Cardiac muscle cell (in vitro differentiated cells and primary cell): ENCODE data around the gene ZSCAN21. TPM values are rescaled to one million over a fixed set of nuclear protein-coding genes. Genes with fewer than 3 reads are reported as not detected.

ENCODE experiments used
- DNase-seq, 2 donors: peaks; one replicate each; pipeline versions ENCODE4 v3.0.0 to v3.0.0-alpha.2; 2010 to 2017; ENCODE audit warnings: low read depth in 1 of 2, low spot score in 1 of 2
- H3K27ac ChIP-seq: fragments of 200-600 bp; sonication (generic); 2 replicates; pipeline ENCODE4 v1.5.1; 2016
- H3K27me3 ChIP-seq: fragments of 200-600 bp; sonication (generic); 2 replicates; pipeline ENCODE4 v1.6.0; 2016; ENCODE audit warnings: control low read depth
- H3K36me3 ChIP-seq: fragments of 200-600 bp; sonication (generic); 2 replicates; pipeline ENCODE4 v1.5.1; 2016; ENCODE audit warnings: control low read depth
- H3K4me1 ChIP-seq: fragments of 200-600 bp; sonication (generic); 2 replicates; pipeline ENCODE4 v1.8.1; 2017; ENCODE audit warnings: low read depth, mild to moderate bottlenecking, mixed run types
- H3K4me3 ChIP-seq: fragments of 200-600 bp; sonication (generic); 2 replicates; pipeline ENCODE4 v1.5.1; 2016; ENCODE audit warnings: mild to moderate bottlenecking
- H3K9me3 ChIP-seq: fragments of 200-600 bp; sonication (generic); 2 replicates; pipeline ENCODE4 v1.5.1; 2017; ENCODE audit warnings: low read depth, mild to moderate bottlenecking, control low read depth
- CTCF ChIP-seq: IDR thresholded peaks from 2 replicates; pipeline ENCODE4 v1.5.1; 2012; ENCODE audit warnings: low read depth, mild to moderate bottlenecking, low read length
- polyA plus RNA-seq: library from polyadenylated mRNA; unstranded; fragments of >200 nt; fragmentation: Nextera tagmentation; extraction: Ambion mirVana; gene quantifications from 2 replicates; pipeline ENCODE4 v1.2.1, GENCODE V29; 2016
- total RNA-seq: library from RNA; depleted of rRNA; stranded (reverse); fragments of >200 nt; gene quantifications from 2 replicates; pipeline ENCODE4 v1.2.3, GENCODE V29; 2016

ZSCAN21 gene
- total and polyA plus RNA-seq, 2 experiments from 2014 or later: 11.3 to 23.3 TPM

DNA sequence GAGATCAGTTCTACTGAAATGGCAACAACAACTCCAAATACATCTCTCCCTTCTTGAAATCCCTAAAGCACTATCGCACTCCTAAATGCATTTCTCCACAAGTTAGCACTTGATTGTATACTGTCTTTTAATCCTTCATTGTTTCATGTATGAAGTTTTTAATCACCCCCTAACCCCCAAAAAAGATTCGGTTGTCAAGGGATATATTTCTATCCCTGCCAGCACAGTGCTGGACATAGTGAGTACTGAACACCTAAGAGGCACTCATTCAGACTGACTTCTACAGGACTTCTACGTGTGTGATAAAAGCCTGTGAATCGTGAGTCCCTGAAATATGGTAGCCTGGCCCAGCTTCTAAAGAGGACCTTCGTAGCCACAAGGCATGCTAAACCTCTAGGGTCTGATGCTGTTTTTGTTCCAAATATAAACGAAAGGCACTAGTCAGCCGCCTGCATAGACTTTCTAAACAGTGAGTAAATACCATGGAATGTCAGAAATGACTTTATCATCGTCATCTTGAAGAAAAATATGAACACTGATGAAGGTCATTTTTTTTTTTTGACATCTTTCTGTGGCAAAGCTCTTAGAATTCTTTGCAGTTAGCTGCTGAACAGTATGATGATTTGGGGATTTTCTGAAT is 14.6 kb upstream of the ZSCAN21 start:
- Histone ChIP-seq H3K9me3 (no peaks in the 10 kb centered on the region), H3K4me3 (no peak overlapping the region), H3K4me1 (no peaks in the 10 kb centered on the region), H3K27me3 (no peaks in the 10 kb centered on the region), H3K36me3 (peaks cover 62% of the 10 kb centered on the region), H3K27ac (no peak overlapping the region)
- DNase-seq: peak in 1 of 2 donors; percentile 85
- no peak for TF ChIP-seq CTCF

DNA sequence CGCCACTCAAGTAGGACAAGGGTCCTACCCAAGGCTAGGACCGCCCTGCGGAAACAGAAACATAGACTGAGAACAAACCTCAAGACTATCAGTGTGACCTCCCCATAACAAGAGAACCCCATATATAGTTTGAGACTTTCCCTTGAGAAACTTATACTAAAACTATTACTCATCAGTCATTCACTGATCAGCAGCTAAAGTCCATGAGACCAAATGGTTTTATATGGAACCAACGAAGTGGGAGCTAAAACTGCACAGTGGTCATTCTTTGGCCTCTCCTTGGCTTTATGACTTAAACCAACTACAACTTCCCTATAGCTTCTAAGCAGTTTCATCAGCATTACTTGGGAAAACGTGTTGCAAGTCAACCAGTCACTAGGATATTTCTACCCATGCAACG is 13.7 kb upstream of the ZSCAN21 start:
- no peaks in the 10 kb centered on the region for H3K4me1 ChIP-seq
- no peak overlapping the region for H3K4me3 ChIP-seq
- H3K36me3 ChIP-seq: peaks cover 53% of the 10 kb centered on the region

GRCh38 chr7:100038326-100038725 is 11.2 kb upstream of the ZSCAN21 start:
- no peaks in the 10 kb centered on the region for H3K9me3 ChIP-seq
- H3K36me3 ChIP-seq: peaks cover 43% of the 10 kb centered on the region
- no peak for DNase-seq
- no peak overlapping the region for H3K27ac ChIP-seq
- no peak for TF ChIP-seq CTCF
- no peaks in the 10 kb centered on the region for H3K27me3 ChIP-seq
- H3K4me3 ChIP-seq: no peak overlapping the region
- H3K4me1 ChIP-seq: no peaks in the 10 kb centered on the region

More for the DNA sequence above, 13.7 kb upstream of the ZSCAN21 start:
- no peak for DNase-seq
- H3K27me3 ChIP-seq: no peaks in the 10 kb centered on the region
- no peak for TF ChIP-seq CTCF
- H3K9me3 ChIP-seq: no peaks in the 10 kb centered on the region
- H3K27ac ChIP-seq: no peak overlapping the region

DNA sequence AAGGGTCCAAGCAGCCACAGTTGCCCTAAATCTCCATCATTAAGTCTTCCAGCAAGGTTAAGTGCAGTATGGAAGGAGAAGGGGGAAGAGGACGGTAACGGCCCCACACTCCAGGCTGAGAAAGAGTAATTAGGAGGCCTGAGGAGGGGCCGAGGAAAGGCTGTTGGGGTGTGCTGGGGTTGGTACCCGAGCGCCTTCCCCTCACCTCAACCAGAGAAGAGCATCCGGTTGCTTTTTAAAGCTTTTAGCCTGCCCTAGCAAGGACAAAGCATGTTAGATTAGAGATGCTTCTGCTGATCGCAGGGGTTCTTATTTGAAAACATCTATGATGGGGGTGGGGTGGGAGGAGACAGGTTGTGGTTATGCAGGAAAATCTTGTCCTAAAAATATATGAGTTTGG is 9.0 kb upstream of the ZSCAN21 start:
- H3K4me3 ChIP-seq: no peak overlapping the region
- no peaks in the 10 kb centered on the region for H3K27me3 ChIP-seq
- H3K9me3 ChIP-seq: no peaks in the 10 kb centered on the region
- peaks cover 24% of the 10 kb centered on the region for H3K36me3 ChIP-seq
- no peak for DNase-seq
- H3K27ac ChIP-seq: no peak overlapping the region
- TF ChIP-seq CTCF: no peak
- no peaks in the 10 kb centered on the region for H3K4me1 ChIP-seq

DNA sequence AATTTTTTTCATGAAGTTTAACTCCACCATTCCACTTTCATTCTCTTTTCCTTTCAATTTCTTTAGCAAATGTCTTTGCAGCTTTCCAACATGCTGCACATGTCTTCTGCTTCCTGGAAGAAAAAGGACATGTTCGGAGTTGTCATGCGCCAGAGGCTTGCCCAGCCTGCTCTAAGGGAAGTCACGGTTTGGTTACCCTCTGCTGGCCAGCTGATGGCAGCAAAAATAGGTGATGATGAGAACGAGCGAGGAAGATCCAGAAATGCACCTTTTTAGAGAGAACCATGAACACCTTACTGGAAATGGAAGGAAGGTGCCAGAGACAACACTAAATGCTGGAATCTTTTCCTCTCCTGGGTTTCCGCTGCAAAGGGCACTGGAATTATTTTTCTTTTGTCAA is 4.9 kb upstream of the ZSCAN21 start:
- H3K36me3 ChIP-seq: no peaks in the 10 kb centered on the region
- H3K27me3 ChIP-seq: no peaks in the 10 kb centered on the region
- peaks cover 3% of the 10 kb centered on the region for H3K4me1 ChIP-seq
- no peak for TF ChIP-seq CTCF
- no peak for DNase-seq
- H3K9me3 ChIP-seq: no peaks in the 10 kb centered on the region
- H3K27ac ChIP-seq: no peak overlapping the region
- H3K4me3 ChIP-seq: no peak overlapping the region

GRCh38 chr7:100048680-100049079 is 894 bp upstream of the ZSCAN21 start:
- Histone ChIP-seq H3K4me1 (peaks cover 3% of the 10 kb centered on the region), H3K9me3 (no peaks in the 10 kb centered on the region), H3K27ac (no peak overlapping the region), H3K36me3 (no peaks in the 10 kb centered on the region), H3K27me3 (no peaks in the 10 kb centered on the region), H3K4me3 (peak overlapping the region; percentile 95)
- TF ChIP-seq CTCF: no peak
- DNase-seq: no peak
